Dendritic cell treated with granulocyte-macrophage colony-stimulating factor and Interleukin-4, amounts not matched to agents 40 ng/mL and 50 ng/mL, for 4 days (primary cell): ENCODE data around the gene MACROD2.

Experiments used
- H3K27ac Mint-ChIP-seq: one replicate; pipeline ENCODE4 v1.8.0; 2022; ENCODE audit warnings: mild to moderate bottlenecking, mixed read lengths
- H3K27me3 Mint-ChIP-seq: one replicate; pipeline ENCODE4 v1.8.0; 2022; ENCODE audit warnings: mild to moderate bottlenecking, mixed read lengths
- H3K36me3 Mint-ChIP-seq: one replicate; pipeline ENCODE4 v1.8.0; 2022; ENCODE audit warnings: low read depth, mixed read lengths
- H3K4me1 Mint-ChIP-seq: one replicate; pipeline ENCODE4 v1.8.0; 2022; ENCODE audit warnings: low read depth, mixed read lengths
- H3K4me3 Mint-ChIP-seq: one replicate; pipeline ENCODE4 v1.8.0; 2022; ENCODE audit warnings: mild to moderate bottlenecking, moderate library complexity, mixed read lengths
- H3K9me3 Mint-ChIP-seq: one replicate; pipeline ENCODE4 v1.8.0; 2022; ENCODE audit warnings: mixed read lengths
- intact Hi-C: fragments of 100-400 bp; cut with micrococcal nuclease; formaldehyde crosslinking; loops from one replicate; pipeline ENCODE4 v1.15.0; 2022

Gene MACROD2

DNA sequence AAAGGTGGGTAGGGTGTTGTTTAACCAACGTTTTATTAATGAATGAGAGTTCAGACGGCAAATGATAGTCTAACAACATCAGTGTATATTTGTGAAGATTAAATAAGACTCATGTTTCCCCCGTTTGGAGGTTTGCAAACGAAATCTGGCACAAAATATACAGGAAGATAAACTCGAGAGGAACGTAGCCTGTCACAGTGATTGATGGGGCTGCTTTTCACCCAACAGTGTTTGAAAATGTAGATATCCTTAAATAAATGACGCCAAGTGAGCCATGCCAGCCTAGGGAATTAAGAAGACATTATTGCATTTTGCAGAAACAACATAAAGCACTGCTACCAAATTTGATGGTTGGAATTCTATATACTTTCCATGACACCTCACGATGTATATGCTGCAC is 1038.6 kb downstream of the MACROD2 start:
- Mint-ChIP-seq H3K4me3 (no peak overlapping the region), H3K27me3 (no peaks in the 10 kb centered on the region), H3K36me3 (no peaks in the 10 kb centered on the region), H3K4me1 (no peaks in the 10 kb centered on the region), H3K27ac (no peak overlapping the region), H3K9me3 (peaks cover 49% of the 10 kb centered on the region)
- intact Hi-C loops: no loop called here

DNA sequence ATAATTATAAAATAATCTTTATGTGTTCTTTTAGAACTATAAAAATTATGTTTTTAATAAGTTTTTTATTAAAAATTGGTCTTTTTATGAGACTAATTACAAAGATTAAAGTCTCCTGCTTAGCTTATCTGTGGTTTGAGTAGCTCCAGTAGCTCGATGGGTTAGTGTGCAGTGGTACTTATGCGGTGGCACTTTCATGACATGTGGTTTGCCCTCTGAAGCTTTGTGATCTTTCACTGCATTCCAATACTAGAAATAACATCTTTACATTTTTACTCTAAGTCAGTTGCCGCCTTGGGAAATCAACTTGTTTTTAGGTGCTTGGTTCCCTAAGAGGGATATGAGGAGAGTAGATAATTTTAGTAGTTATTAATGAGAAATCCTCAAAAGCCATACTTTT is 1041.6 kb downstream of the MACROD2 start:
- peaks cover 36% of the 10 kb centered on the region for H3K9me3 Mint-ChIP-seq
- H3K4me3 Mint-ChIP-seq: no peak overlapping the region
- intact Hi-C loops: no loop called here
- H3K4me1 Mint-ChIP-seq: no peaks in the 10 kb centered on the region
- no peak overlapping the region for H3K27ac Mint-ChIP-seq
- H3K27me3 Mint-ChIP-seq: no peaks in the 10 kb centered on the region
- no peaks in the 10 kb centered on the region for H3K36me3 Mint-ChIP-seq

DNA sequence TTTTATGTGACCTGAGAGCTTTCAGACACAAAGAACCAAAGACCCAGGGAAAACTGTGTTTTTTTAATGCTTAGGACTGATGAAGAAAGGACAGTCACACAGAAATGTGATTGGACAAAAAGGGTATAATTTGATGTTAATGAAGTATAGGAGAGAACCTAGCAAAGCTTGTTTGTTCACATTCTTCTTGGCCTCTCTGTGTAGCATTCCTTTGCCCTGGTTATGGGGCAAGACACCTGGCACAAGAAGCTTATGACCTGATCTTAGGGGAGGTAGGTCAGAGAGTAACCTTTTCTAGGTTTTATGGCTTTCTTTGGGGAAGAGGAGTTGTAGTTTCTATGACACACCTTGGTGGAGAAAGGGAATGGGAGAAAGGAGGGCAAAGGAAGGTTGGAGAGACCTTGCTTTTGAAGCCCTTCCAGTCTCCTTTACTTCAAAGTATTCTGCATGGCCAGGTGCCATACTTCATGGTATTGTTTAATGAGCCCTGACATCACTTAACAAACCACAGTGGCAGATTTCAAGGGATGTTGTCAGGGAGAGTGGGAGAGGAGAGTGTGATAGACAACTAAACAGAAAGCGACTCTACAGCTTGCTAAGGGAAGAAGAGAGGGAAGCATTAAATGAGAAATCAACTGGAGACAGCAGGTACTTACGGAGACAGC is 1043.9 kb downstream of the MACROD2 start:
- H3K4me1 Mint-ChIP-seq: no peaks in the 10 kb centered on the region
- peaks cover 36% of the 10 kb centered on the region for H3K9me3 Mint-ChIP-seq
- intact Hi-C loops: no loop called here
- no peak overlapping the region for H3K4me3 Mint-ChIP-seq
- H3K36me3 Mint-ChIP-seq: no peaks in the 10 kb centered on the region
- H3K27me3 Mint-ChIP-seq: no peaks in the 10 kb centered on the region
- H3K27ac Mint-ChIP-seq: no peak overlapping the region

DNA sequence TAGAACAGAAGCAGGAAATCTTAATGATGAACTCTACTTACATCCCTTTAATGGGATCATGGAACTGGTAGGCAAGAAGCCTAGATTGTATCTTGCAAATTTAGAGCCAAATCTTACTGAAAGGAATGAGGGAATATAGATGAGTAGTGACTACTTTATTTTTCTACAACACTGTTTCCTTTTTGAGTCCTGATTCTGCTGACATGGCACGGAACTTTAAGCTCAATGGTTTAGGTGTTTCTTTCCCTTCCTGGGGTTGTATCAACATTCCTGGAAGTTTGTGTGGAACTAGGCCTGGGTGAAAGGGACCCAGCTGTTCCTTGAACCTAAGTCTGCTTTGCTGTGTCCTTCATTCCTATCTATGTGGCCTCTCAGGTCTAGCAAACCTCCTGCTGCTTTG is 1047.4 kb downstream of the MACROD2 start:
- Mint-ChIP-seq H3K4me1 (no peaks in the 10 kb centered on the region), H3K36me3 (no peaks in the 10 kb centered on the region), H3K27me3 (no peaks in the 10 kb centered on the region), H3K27ac (no peak overlapping the region), H3K4me3 (no peak overlapping the region), H3K9me3 (peaks cover 44% of the 10 kb centered on the region)
- intact Hi-C loops: no loop called here

DNA sequence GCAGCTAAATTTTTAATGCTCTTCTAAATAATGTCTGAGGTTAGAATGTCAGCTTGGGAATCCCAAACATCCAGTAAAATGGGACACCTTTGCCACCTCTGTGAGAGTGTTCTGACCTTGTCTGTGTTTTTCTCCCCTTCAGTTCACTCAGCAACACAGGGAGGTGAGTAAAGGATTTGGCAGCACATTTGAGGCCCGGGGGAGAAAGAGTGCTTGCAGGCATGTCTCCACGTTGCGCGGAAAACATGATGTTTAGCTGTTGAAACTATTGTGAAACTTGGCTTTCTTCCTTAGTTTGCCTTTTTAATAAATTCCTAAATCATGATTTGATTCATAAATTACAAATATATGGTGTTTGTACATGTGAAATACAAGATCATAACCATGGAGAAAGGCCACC is 1049.9 kb downstream of the MACROD2 start:
- Mint-ChIP-seq H3K27ac (no peak overlapping the region), H3K4me3 (no peak overlapping the region), H3K9me3 (peaks cover 36% of the 10 kb centered on the region), H3K36me3 (no peaks in the 10 kb centered on the region), H3K27me3 (no peaks in the 10 kb centered on the region), H3K4me1 (no peaks in the 10 kb centered on the region)
- intact Hi-C loops: no loop called here

DNA sequence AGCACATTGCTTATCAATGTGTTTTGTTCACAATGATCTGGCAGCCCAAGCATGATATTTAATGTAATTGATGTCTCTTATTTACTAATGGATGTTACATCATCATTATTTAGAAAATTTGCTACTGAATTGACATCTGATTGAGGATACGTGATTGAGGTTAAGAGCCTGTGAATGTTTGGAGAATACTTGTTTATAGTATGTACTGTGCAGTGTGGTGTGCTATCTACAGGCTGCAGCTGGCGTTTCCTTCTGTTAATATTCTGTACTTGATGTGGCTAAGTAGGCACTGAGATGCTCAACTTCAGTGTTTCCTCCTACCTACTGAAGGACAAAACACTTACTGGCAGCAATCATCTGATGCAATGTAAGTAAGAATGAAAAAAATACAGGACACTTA is 1051.7 kb downstream of the MACROD2 start:
- intact Hi-C loops: no loop called here
- no peaks in the 10 kb centered on the region for H3K27me3 Mint-ChIP-seq
- H3K27ac Mint-ChIP-seq: no peak overlapping the region
- H3K4me1 Mint-ChIP-seq: no peaks in the 10 kb centered on the region
- no peaks in the 10 kb centered on the region for H3K36me3 Mint-ChIP-seq
- peaks cover 38% of the 10 kb centered on the region for H3K9me3 Mint-ChIP-seq
- H3K4me3 Mint-ChIP-seq: no peak overlapping the region

DNA sequence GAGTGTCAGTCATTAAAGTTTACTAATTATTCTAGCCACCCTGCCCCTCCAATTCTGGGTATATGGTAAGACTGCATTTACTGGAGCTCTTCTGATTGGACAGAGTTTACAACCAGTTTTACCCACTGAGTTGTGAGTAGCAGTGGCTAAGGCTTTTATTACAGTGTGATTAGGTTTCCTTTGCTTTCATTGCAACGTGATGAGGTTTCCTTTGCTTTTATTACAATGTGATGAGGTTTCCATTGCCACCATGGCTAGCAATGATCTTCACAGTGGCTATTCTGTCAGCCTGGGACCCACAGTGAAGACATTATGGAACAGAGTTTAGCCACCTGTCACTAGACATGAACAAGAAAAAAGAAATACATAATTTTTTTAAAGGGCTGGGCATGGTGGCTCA is 1052.3 kb downstream of the MACROD2 start:
- Mint-ChIP-seq H3K9me3 (peaks cover 39% of the 10 kb centered on the region), H3K4me3 (no peak overlapping the region), H3K4me1 (no peaks in the 10 kb centered on the region), H3K27me3 (no peaks in the 10 kb centered on the region), H3K27ac (no peak overlapping the region), H3K36me3 (no peaks in the 10 kb centered on the region)
- intact Hi-C loops: no loop called here

DNA sequence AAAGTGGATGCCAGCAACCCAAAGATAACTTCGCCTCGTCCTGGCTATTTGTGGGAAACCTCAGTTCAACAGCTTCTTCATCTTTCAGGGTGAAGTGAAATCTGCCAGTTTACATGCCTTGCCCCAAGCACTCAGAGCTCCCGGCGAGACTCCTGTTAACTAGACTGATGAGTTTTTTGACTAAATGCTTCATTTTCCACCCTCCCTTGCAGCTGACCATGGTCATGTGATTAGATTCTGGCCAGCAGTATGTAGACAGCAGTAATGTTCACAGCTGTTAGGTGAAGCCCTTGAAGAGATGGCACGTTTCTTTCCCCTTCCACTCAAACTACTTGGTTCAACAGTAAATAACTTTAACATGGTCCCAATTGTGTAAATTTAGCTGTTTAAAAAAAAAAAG is 1060.9 kb downstream of the MACROD2 start:
- H3K27ac Mint-ChIP-seq: no peak overlapping the region

DNA sequence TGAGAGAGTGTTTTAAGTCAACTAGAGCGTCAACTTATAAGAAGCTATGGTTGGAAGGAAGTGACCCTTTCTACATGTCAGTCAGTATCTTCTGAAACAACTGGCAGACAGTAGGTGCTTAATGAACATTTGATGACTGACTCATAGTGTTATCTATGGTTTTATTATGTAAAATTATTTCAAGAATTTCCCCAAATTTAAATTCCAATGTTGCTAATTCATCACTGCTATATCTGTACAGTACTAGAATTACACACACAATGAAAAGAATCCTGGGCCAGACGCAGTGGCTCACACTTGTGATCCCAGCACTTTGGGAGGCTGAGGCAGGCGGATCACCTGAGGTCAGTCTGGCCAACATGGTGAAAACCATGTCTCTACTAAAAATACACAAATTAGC is 1063.5 kb downstream of the MACROD2 start:
- Mint-ChIP-seq H3K36me3 (no peaks in the 10 kb centered on the region), H3K9me3 (peaks cover 16% of the 10 kb centered on the region), H3K27ac (no peak overlapping the region), H3K4me3 (no peak overlapping the region), H3K27me3 (no peaks in the 10 kb centered on the region), H3K4me1 (no peaks in the 10 kb centered on the region)
- intact Hi-C loops: no loop called here

More for the DNA sequence above, 1060.9 kb downstream of the MACROD2 start:
- Mint-ChIP-seq H3K4me1 (no peaks in the 10 kb centered on the region), H3K9me3 (peaks cover 41% of the 10 kb centered on the region), H3K4me3 (no peak overlapping the region), H3K36me3 (no peaks in the 10 kb centered on the region), H3K27me3 (no peaks in the 10 kb centered on the region)
- intact Hi-C loops: no loop called here

DNA sequence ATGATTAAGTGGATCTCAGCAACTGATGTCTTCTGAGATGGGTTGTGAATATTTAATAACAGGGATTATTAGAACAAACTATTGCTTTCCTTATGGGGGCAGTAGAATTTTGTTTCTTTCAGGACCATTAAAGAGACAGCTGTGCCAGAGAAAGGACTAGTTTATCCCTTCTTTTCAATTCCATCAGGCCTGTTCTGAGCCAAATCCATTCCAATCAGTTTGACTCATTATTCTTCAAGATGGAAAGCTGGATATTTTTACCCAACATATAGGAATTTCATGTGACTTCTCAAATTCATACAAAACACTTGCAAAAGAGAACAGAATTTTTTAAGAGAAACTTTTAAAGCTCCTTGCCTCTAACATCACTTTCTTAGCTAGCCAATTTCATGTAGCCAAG is 1064.1 kb downstream of the MACROD2 start:
- no peaks in the 10 kb centered on the region for H3K4me1 Mint-ChIP-seq
- peaks cover 13% of the 10 kb centered on the region for H3K9me3 Mint-ChIP-seq
- no peaks in the 10 kb centered on the region for H3K36me3 Mint-ChIP-seq
- intact Hi-C loops: no loop called here
- no peaks in the 10 kb centered on the region for H3K27me3 Mint-ChIP-seq
- H3K27ac Mint-ChIP-seq: no peak overlapping the region
- no peak overlapping the region for H3K4me3 Mint-ChIP-seq

DNA sequence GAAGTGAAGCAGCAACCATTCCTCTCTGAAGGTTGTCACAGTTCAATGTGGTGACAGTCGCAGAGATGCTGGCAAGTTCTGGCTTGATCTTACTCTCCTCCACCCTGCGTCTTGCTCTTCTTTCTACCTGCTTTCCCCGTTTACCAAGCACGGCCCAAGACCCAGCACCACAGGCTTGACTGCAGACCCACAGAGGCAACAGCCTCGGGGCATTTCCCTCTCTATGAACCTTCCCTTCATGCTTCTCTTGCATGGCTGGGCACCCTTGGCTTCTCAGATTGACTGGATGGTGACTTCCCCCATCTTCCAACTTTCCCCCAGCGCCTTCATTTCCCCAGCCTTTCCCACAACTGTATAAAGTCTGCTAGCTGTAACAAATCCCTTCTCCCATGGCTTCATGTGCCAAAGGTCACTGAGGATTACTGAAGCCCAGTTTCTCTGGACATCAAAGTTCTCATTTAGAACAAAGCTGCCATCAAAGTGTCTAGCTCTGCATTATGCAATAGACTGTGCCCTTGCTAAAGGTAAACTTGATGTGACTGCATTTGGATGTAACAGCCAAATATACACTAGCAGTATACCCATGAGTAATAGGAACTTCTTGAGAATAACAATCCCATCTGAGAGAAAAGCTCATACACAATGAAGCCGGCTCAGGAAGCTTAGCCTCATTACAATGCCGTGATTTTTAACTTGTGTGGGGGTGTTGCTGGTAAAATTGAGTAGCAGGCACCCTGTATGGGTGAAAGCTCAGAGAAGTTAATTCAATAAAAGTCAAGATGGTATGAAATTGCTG is 1065.1 kb downstream of the MACROD2 start:
- Mint-ChIP-seq H3K27me3 (no peaks in the 10 kb centered on the region), H3K27ac (no peak overlapping the region), H3K4me3 (no peak overlapping the region), H3K9me3 (peaks cover 13% of the 10 kb centered on the region), H3K36me3 (no peaks in the 10 kb centered on the region), H3K4me1 (no peaks in the 10 kb centered on the region)
- intact Hi-C loops: no loop called here

DNA sequence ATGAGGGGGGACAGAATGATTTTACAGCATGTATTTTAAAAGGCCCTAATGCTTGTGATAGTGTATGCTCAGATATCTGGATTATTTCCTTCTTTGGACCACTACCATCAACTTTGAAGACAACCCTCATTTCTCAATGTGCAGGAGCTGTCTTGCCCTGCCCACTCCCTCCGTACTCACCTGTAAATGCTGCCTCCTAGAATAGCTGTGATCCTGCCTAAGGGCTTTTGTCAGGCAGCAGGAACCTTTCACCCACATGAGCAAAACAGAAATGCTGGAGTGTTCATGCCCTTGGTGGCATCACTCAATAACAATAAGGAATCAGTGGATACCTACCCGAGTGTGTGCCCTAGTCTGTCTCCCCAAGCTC is 1065.7 kb downstream of the MACROD2 start:
- Mint-ChIP-seq H3K36me3 (no peaks in the 10 kb centered on the region), H3K9me3 (peaks cover 7% of the 10 kb centered on the region), H3K4me1 (no peaks in the 10 kb centered on the region), H3K27me3 (no peaks in the 10 kb centered on the region), H3K4me3 (no peak overlapping the region), H3K27ac (no peak overlapping the region)
- intact Hi-C loops: no loop called here

DNA sequence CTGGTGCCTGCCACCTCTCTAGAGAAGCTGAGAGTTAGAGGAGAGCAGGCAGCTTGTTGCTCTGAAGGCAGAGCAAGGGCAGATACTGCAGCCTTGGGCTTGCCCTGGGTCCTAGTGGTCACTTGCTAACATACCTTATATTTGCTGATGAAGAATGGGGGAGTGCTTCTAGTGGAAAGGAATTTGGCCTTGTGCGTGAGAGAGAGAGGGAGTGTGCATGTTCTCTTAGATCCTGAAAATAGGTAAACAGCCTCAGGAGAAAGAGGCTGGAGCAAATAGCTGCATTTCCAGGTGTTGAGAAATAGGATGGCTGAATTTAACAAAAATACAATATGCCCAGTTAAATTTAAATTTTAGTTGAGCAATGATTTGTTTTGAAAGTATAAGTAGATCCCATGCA is 1066.6 kb downstream of the MACROD2 start:
- Mint-ChIP-seq H3K9me3 (peaks cover 6% of the 10 kb centered on the region), H3K27me3 (no peaks in the 10 kb centered on the region), H3K4me1 (no peaks in the 10 kb centered on the region), H3K36me3 (no peaks in the 10 kb centered on the region), H3K4me3 (no peak overlapping the region), H3K27ac (no peak overlapping the region)
- intact Hi-C loops: no loop called here

DNA sequence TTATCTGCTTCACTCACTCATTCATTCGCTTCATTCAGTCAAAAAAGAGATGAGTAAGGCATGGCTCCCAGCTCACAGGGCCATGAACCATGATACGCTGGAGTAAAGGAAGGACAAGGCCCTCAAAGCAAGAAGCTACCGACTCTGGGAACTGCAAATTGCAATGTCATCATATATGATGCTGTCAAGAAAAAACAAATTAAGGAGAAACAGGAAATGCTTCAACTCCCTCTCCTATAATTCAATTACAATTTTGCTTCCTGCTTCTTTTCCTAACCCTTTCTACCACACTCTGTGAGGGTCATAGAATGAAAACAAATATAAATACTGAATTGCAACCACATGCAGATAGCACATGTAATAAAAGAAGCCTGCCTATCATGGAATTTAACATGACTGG is 1067.8 kb downstream of the MACROD2 start:
- H3K9me3 Mint-ChIP-seq: peaks cover 6% of the 10 kb centered on the region
- H3K4me1 Mint-ChIP-seq: no peaks in the 10 kb centered on the region
- H3K27me3 Mint-ChIP-seq: no peaks in the 10 kb centered on the region
- intact Hi-C loops: no loop called here
- no peaks in the 10 kb centered on the region for H3K36me3 Mint-ChIP-seq
- H3K4me3 Mint-ChIP-seq: no peak overlapping the region
- no peak overlapping the region for H3K27ac Mint-ChIP-seq

DNA sequence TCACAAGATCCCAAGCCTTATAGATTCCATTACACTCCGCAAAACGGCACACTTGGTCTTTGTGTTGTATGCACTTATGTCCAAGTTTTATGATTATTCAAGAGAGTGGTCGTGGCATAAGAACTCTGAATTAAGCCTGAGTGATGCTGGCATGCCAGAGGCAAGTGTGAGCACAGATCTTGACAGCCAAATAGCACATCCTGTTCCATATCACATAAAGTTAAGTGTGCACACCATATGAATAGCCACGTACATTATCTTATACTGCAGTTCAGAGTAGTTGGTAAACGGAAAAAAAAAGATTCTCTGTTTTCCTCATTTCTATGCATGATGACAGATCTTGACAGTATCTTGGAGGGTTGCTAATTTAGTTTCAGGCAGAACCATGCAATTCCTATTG is 1069.4 kb downstream of the MACROD2 start:
- intact Hi-C loops: no loop called here
- Mint-ChIP-seq H3K9me3 (peaks cover 21% of the 10 kb centered on the region), H3K36me3 (no peaks in the 10 kb centered on the region), H3K27ac (no peak overlapping the region), H3K4me1 (no peaks in the 10 kb centered on the region), H3K4me3 (no peak overlapping the region), H3K27me3 (no peaks in the 10 kb centered on the region)
